Activated T-helper 1 cell treated with Interleukin-2 at 50 U/mL for 16 hours (primary cell): Measurements from ENCODE around the gene MYMX.
"Not testable (repeated sequence)": the region's sequence is repeated elsewhere in the genome, so short reads cannot be mapped to it uniquely, and the experiment has no call there.

Source experiments
- DNase-seq: peaks from one replicate; pipeline ENCODE4 v3.0.0-alpha.2; 2020; ENCODE audit warnings: low read depth

Gene MYMX

GRCh38 chr6:44216677-44217331 is at the start of gene MYMX:
TSS of gene MYMX (plus strand) at chr6:44216926. CDS start at chr6:44217472, 546 bp downstream.
- no peak for DNase-seq

GRCh38 chr6:44167567-44167966 is 49.2 kb upstream of the MYMX start:
- no peak for DNase-seq

- DNase-seq: no peak
These were observed 47.6 kb upstream of the MYMX start for GRCh38 chr6:44169154-44169553.

- DNase-seq: no peak
These were observed 46.7 kb upstream of the MYMX start for GRCh38 chr6:44169886-44170570.

- no peak for DNase-seq
These were observed 44.7 kb upstream of the MYMX start for GRCh38 chr6:44171899-44172546.

- peak; percentile 58 for DNase-seq
These were observed 43.8 kb upstream of the MYMX start for GRCh38 chr6:44172731-44173500.

GRCh38 chr6:44176130-44176761 is 40.5 kb upstream of the MYMX start:
- no peak for DNase-seq

- no peak for DNase-seq
These were observed 39.8 kb upstream of the MYMX start for GRCh38 chr6:44176762-44177509.

GRCh38 chr6:44177691-44178423 is 38.9 kb upstream of the MYMX start:
- DNase-seq: no peak

- DNase-seq: no peak
These were observed 38.2 kb upstream of the MYMX start for GRCh38 chr6:44178424-44179071.

GRCh38 chr6:44179072-44179536 is 37.6 kb upstream of the MYMX start:
- no peak for DNase-seq

- no peak for DNase-seq
These were observed 37.1 kb upstream of the MYMX start for GRCh38 chr6:44179648-44180047.

GRCh38 chr6:44180406-44180805 is 36.3 kb upstream of the MYMX start:
- no peak for DNase-seq

GRCh38 chr6:44180886-44181285 is 35.8 kb upstream of the MYMX start:
- no peak for DNase-seq

- DNase-seq: not testable (repeated sequence)
These were observed 34.9 kb upstream of the MYMX start for GRCh38 chr6:44181784-44182183.

GRCh38 chr6:44182911-44183390 is 33.8 kb upstream of the MYMX start:
- no peak for DNase-seq

- DNase-seq: no peak
These were observed 32.9 kb upstream of the MYMX start for GRCh38 chr6:44183783-44184182.

GRCh38 chr6:44185356-44185755 is 31.4 kb upstream of the MYMX start:
- DNase-seq: not testable (repeated sequence)

GRCh38 chr6:44185953-44186634 is 30.6 kb upstream of the MYMX start:
- no peak for DNase-seq
